Measurements from ENCODE around the gene RHOU. TPM values are rescaled to one million over a fixed set of nuclear protein-coding genes. Genes with fewer than 3 reads are reported as not detected.

RHOU gene
- total and polyA plus RNA-seq, 2 of the 13 experiments (the other 11 are each of a cell fraction or from before 2014, with no cell fraction given): 11.9 to 18.5 TPM

DNA sequence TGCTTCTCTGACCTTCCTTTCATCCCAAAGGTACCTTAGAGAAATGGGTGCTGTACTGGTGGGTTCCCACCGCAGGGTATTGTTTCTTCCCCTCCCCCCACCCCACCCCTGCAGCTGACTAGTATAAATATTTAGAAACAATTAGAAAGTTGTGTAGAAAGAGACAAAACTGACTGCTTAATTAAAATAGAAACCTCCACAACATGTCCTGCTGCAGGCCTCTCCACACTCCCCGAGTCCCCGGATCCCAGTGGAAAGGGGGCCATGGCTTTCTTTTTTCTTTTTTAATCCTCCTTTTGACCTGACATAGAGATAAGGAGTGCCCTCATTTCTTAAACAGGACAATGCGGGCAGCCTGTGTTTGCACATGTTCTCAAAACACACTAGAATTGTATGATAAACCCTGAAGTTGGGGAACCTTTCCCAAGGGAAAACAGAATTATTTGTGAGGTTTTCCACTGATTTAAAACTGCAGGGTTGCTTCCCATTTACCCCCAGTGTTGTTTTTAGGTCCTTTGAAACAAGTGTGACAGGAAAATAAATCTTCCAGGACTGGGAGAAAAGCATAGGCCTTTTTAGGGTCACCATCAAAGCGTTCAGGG, 1.7 kb downstream of the RHOU start (continued):
- TF ChIP-seq, protein P1, sequence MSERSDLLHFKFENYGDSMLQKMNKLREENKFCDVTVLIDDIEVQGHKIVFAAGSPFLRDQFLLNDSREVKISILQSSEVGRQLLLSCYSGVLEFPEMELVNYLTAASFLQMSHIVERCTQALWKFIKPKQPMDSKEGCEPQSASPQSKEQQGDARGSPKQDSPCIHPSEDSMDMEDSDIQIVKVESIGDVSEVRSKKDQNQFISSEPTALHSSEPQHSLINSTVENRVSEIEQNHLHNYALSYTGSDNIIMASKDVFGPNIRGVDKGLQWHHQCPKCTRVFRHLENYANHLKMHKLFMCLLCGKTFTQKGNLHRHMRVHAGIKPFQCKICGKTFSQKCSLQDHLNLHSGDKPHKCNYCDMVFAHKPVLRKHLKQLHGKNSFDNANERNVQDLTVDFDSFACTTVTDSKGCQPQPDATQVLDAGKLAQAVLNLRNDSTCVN (CRISPR knock-in tag; IDR thresholded peaks at IDR 0.05; ENCODE audit: borderline replicate concordance): no peak
- TF ChIP-seq ZIK1 (CRISPR knock-in tag; IDR thresholded peaks at IDR 0.05; ENCODE audit: borderline replicate concordance, low read depth) (no peak), SOX6 (IDR thresholded peaks at IDR 0.05) (no peak), SOX6 (CRISPR knock-in tag; IDR thresholded peaks at IDR 0.05) (no peak), ZNF557 (CRISPR knock-in tag; IDR thresholded peaks at IDR 0.05) (no peak), MIER2 (CRISPR knock-in tag; IDR thresholded peaks at IDR 0.05) (no peak), ZNF17 (CRISPR knock-in tag; IDR thresholded peaks at IDR 0.05) (no peak), ATF1 (CRISPR knock-in tag; IDR thresholded peaks at IDR 0.05) (no peak), ZNF577 (CRISPR knock-in tag; IDR thresholded peaks at IDR 0.05; ENCODE audit: borderline replicate concordance, low read depth) (no peak), SAP130 (CRISPR knock-in tag; IDR thresholded peaks at IDR 0.05; ENCODE audit: low read depth) (no peak), FUBP1 (CRISPR knock-in tag; IDR thresholded peaks at IDR 0.05; ENCODE audit: borderline replicate concordance) (no peak), ZNF180 (CRISPR knock-in tag; IDR thresholded peaks at IDR 0.05; ENCODE audit: borderline replicate concordance, low read depth) (no peak), ZNF280D (CRISPR knock-in tag; IDR thresholded peaks at IDR 0.05) (no peak)
- TF ChIP-seq, protein P2, sequence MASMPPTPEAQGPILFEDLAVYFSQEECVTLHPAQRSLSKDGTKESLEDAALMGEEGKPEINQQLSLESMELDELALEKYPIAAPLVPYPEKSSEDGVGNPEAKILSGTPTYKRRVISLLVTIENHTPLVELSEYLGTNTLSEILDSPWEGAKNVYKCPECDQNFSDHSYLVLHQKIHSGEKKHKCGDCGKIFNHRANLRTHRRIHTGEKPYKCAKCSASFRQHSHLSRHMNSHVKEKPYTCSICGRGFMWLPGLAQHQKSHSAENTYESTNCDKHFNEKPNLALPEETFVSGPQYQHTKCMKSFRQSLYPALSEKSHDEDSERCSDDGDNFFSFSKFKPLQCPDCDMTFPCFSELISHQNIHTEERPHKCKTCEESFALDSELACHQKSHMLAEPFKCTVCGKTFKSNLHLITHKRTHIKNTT (CRISPR knock-in tag; IDR thresholded peaks at IDR 0.05): no peak
- TF ChIP-seq, protein P3, sequence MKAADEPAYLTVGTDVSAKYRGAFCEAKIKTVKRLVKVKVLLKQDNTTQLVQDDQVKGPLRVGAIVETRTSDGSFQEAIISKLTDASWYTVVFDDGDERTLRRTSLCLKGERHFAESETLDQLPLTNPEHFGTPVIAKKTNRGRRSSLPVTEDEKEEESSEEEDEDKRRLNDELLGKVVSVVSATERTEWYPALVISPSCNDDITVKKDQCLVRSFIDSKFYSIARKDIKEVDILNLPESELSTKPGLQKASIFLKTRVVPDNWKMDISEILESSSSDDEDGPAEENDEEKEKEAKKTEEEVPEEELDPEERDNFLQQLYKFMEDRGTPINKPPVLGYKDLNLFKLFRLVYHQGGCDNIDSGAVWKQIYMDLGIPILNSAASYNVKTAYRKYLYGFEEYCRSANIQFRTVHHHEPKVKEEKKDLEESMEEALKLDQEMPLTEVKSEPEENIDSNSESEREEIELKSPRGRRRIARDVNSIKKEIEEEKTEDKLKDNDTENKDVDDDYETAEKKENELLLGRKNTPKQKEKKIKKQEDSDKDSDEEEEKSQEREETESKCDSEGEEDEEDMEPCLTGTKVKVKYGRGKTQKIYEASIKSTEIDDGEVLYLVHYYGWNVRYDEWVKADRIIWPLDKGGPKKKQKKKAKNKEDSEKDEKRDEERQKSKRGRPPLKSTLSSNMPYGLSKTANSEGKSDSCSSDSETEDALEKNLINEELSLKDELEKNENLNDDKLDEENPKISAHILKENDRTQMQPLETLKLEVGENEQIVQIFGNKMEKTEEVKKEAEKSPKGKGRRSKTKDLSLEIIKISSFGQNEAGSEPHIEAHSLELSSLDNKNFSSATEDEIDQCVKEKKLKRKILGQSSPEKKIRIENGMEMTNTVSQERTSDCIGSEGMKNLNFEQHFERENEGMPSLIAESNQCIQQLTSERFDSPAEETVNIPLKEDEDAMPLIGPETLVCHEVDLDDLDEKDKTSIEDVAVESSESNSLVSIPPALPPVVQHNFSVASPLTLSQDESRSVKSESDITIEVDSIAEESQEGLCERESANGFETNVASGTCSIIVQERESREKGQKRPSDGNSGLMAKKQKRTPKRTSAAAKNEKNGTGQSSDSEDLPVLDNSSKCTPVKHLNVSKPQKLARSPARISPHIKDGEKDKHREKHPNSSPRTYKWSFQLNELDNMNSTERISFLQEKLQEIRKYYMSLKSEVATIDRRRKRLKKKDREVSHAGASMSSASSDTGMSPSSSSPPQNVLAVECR (CRISPR knock-in tag; IDR thresholded peaks at IDR 0.05; ENCODE audit: borderline replicate concordance): 0 out of 2 replicates have a peak, but pooled peaks have one; percentile 18
- TF ChIP-seq, protein P4, sequence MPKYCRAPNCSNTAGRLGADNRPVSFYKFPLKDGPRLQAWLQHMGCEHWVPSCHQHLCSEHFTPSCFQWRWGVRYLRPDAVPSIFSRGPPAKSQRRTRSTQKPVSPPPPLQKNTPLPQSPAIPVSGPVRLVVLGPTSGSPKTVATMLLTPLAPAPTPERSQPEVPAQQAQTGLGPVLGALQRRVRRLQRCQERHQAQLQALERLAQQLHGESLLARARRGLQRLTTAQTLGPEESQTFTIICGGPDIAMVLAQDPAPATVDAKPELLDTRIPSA (CRISPR knock-in tag; IDR thresholded peaks at IDR 0.05; ENCODE audit: borderline replicate concordance): no peak

Measured in HepG2 (cell line).